Smooth muscle cell of the brain vasculature (primary cell): ENCODE measurements around the gene FBXO31.
A peak's percentile ranks its signal among the peaks of the same experiment; 100 is the strongest.
"Not testable (repeated sequence)": the region's sequence is repeated elsewhere in the genome, so short reads cannot be mapped to it uniquely, and the experiment has no call there.

Experiments used
- DNase-seq: peaks from one replicate; pipeline ENCODE4 v3.0.0-alpha.2; 2012; ENCODE audit warnings: low read depth, low spot score

FBXO31 gene

DNA sequence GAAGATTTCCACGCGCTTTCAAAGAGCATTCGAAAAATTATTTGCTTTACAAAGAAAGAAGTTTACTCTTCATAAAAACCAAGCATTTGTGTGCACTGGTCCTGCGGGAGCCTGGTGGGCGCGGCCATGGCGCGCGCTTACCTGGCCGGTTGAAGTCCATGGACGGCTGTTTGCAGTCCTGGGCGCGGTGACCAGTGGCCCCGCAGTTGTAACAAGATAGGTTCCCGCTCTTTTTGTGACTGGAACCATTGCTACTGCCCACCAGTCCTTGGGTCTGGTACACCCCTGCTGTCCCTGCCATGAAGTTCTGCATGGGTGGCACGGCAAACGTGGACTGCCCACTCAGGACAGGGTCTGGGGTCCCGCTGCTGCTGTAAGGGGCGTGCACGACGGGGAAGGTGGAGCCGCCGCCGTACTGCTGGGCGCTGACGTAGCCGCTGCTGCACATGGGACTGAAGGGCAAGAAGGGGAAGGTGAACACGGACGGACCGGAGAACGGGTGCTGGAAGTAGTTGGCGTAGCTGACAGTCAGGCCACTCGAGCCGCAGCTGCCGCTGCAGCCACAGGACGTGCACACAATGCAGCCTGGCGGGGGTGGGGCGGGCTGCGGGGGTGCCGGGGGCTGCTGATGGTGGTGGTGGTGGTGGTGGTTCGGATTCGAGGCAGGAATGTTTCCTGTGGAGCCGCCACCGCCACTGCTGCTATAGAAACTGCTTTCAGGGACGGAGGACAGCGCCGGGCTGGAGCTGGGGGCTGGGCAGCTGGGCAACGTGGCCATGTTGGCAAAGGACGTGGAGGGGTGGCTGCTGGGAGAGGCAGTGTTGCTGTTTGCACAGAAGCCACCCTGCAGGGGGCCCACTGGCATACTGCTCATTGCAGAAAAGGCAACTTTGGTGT lies 28.0 kb upstream of the FBXO31 start:
- no peak for DNase-seq

DNA sequence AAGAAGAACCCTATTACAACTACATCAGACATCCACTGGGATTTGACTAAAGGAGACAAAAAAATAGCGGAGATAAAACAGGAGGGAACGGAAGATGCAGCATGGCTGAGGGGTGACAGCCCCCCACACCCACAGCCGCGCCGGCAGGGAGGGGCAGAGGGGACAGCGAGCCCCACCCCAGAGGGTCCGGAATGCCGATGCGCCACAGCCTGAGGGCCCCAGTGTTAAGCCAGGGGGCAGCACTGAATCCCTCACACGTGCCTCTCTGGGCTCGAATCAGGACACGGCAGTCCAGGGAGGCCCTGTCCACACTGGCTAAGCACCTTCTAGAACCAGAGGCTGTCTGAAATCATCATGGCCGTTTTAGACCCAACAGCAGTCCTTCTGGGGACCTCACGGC lies 27.4 kb upstream of the FBXO31 start:
- no peak for DNase-seq

DNA sequence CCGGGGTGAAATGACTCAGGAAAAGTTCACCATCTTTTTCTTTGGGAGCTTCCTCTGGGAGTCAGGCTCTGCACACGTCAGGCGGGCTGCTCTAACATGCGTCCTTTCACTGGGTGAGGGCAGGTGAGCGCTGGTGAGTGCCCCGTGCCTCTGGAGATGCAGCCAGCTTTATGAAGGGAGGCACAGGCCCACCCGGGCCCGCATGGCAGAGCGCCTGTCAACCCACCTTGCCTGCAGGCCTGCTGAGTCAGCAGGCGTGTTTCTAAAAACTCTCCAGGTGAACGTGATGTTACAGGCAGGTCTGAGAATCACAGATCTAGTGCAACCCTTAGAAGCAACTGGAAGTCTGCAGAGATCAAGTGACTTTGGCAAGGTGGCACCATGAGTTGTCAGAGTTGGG lies 27.0 kb upstream of the FBXO31 start:
- DNase-seq = no peak

DNA sequence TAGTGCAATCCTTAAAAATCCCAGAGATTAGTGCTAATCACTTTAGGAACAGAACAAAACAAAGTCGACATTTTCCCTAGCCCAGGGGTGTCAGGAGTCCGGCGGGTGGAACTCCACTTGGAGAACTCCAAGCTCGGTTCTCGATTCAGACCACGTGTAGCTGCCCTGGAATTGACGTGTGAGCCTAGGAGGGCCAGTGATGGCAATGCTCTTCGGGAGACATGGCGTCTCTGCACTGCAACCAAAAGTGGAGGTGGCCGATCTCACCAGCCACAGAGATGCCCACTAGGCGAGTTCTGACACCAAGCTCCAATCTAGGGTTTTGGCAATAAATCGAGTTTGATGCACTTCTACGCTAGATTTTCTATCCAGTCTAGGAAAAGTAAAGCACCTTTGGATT lies 26.2 kb upstream of the FBXO31 start:
- no peak for DNase-seq

DNA sequence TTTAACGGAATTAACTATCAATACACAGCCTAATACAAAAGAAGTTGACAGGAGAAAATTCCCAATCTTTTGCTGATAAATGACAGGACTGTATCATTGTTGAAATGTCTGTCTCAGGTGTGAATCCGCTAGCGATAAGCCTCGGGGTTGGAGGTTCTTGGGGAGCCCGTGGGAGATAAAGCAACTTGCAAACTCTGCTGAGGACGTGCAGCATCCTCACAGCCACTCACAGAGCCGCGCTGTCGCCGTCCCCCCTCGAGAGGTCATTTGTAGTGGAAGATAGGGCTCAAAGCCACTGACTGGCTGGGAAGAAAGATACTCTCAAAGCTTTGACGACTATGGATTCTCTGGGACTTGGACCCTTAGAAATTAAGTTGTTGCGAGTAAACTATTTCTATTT lies 25.6 kb upstream of the FBXO31 start:
- DNase-seq = no peak

DNA sequence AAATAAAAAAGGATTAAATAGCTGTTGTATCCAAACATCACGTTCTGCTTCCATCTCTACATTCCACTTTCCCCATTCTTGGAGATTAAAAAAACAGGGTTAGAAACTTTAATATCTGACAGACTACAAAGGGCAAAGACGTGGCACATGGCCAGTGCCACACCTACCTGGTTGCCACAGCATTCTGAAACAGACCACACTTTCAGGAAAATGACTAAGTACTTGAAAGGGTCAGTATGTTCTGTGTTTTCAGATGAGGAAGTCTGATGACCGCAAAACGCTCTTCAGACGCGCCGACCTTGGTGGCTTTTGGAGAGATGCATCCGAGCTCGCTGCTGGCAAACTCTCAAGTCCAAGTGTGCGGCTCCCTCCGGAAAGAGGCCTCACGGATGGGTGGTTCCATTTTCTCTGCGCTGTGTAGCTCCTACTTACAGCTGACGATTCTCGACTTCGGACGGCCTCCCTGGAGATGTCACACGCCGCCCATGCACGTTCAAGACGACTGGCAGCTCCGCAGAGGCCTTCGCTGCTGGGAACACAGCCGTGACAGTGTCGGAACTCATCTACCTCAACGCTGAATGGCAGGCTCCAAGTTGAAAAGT lies 24.0 kb upstream of the FBXO31 start:
- no peak for DNase-seq

GRCh38 chr16:87406495-87407088 lies 23.0 kb upstream of the FBXO31 start:
- no peak for DNase-seq

GRCh38 chr16:87404764-87405625 lies 21.4 kb upstream of the FBXO31 start:
- no peak for DNase-seq

DNA sequence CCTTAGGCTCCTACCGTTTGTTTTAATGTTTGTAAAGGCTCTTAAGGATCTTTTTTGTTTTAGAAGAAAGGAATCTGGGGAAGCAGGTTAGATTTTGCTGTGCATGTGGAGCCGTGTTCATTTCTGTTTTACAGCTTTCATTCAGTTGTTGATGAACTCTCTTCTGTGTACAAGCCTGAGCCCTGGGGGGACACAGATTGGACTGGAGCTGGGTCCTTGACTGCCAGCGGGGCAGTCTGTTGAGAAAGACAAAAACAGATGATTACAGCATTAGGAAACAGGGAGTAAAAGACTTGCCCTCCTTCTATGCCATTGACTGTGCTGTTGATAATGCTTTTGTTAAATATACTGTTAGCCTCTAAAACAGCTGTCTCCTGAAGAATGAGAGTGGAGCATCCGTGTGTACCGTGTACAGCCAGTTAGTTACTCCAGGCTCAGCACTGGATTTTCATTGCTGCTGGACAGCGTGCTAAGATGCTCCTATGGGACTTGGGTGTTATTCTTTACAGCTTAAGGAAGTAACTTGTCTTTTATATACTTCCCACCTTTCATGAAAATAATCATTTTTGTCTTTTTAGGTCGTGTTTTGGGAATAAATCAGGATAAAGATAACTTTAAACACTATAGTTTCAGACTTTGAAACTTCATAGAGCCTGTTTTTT lies 11.7 kb upstream of the FBXO31 start:
- DNase-seq = no peak

DNA sequence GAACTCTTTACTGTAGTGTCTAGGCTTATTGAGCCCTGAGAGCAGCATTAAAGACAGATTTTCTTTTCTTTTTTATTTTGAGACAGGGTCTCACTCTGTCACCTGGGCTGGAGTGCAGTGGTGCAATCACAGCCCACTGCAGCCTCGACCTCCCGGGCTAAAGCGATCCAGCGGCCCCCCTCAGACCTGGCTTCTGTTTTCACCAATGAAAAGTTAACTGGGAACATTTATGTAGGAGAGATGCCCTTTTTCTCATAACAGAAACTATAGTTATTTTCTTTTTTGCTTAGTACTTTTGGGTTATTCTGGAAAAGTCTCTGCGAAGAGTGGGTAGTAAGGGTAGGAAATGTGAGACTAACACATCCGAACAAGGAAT lies 10.1 kb upstream of the FBXO31 start:
- DNase-seq = no peak

DNA sequence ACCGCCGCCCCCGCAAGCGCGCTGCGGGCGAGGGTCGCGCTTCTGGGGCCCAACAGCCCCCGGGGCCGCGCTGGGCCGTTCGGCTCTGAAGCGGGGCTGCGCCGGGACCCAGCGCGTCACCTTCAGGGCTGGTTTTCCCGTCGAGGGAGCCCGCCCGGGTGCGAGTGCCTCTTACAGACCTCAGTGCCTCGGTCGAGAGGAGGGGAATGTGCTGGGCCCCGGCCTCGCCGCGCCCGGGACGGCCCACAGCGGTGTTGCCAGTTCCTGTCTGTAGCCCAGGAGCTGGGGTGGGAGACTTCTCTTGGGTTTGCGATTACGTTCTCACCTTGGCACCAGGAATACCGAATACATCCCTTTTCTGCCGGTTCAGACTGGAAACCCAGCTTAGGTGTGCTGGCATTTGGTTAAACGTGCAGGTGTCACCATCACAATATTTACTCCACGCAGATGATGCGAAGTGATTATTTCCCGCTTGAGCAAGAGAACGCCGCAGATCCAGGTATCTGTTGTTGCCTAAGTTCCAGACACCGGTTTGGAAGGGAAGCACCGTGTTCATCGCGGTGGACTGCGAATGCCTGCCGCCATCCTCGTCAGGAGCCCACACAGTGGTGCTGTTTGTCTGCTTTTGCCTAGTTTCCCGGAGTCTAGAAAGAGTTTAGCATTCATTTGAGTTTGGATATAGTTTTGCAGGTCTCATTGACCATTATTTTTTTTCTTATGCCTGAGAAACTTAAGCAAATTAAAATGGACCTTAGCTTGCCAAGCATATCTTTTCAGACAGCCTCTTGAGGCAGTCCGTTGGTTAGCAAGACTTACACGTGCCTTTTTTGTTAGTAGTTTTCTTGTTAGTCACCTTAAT lies 9.5 kb upstream of the FBXO31 start:
- DNase-seq = no peak

DNA sequence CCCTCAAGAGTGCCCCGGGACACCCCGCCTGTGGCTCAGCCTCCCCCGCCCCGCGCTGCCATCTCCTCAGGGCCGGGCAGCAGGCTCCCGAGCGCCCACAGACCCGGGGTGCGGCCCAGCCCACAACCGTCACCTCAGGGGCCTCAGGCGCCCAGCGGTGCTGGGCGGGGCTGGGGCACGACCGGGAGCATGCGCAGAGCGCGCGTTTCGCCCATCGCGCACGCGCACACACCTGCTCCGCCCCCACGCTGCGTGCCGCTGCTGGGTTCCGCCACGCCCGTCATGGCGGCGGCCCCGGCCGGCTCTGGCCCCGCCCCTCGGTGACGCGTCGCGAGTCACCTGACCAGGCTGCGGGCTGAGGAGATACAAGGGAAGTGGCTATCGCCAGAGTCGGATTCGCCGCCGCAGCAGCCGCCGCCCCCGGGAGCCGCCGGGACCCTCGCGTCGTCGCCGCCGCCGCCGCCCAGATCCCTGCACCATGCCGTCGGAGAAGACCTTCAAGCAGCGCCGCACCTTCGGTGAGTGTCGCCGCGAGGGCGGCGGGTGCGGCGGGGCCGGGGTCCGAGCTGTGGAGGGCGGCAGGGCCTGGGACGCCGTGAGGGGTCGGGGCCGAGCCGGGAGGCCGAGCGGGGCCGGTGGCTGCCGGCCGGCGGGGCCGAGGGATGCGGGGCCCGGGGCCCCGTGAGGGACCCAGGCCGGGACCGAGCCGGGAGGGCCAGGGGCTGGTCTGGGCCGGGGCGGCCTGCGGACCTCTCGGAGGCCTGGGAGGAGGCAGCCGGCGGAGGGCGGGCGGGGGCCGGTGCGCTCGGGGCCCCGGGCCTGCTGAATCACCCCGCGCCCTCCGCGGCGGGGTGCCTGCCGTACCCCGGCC lies 8.6 kb upstream of the FBXO31 start, which contains the start of gene MAP1LC3B:
MAP1LC3B (plus strand) TSS at position 387 of the 871 bp plus-strand sequence; CDS start at position 479, 92 bp downstream.
- peak; percentile 89 for DNase-seq

- no peak for DNase-seq
These were observed 7.9 kb upstream of the FBXO31 start for GRCh38 chr16:87391324-87391949.

GRCh38 chr16:87390641-87391323 lies 7.2 kb upstream of the FBXO31 start:
- DNase-seq = no peak

DNA sequence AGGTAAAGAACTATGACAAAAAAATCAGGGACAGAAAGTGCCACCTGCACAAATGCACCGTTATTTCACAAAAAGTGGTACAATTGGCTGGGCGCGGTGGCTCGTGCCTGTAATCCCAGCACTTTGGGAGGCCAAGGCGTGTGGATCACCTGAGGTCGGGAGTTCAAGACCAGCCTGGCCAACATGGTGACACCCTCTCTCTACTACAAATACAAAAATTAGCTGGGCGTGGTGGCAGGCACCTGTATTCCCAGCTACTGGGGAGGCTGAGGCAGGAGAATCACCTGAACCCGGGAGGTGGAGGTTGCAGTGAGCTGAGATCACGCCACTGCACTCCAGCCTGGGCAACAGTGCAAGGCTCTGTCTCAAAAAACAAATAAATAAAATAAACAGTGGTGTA lies 6.3 kb upstream of the FBXO31 start:
- DNase-seq = not testable (repeated sequence)

DNA sequence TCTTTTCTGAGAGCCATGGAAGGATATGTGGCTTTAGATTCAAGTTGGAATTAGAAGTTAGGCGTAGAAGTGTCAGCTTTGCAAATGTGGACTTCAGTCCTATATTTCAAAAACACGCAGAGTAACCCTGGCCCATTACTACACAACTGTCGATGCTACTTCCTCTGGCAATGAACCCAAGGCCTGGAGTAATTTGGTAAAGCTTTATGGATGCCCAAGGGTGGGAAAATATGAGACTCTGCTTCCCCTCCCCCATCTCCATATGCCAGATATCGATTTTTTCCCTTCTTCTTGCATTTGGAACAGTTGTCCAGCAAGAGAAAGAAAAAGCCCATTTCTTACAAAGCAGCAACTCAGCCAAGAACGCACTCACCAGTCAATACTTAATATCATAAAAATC lies 5.7 kb upstream of the FBXO31 start:
- no peak for DNase-seq

DNA sequence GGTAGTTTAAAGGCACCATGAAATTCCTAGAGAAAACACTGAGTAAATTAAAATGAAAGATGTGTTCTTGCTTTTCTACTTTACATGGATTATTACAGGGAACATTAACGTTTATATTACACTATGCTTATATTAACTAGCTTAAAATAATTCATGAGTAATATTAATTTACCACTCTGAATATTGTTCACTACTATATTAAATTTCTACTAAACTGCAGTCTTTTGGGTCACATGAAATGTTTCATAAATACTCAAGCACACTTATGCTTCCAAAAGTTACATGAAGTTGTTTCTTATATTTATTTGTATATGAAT lies 5.2 kb upstream of the FBXO31 start:
- DNase-seq = no peak
